CD4-positive, alpha-beta T cell (primary cell): ENCODE results near the gene HECW1. TPM values are rescaled to one million over a fixed set of nuclear protein-coding genes. Genes with fewer than 3 reads are reported as not detected.

Experiments
- ATAC-seq: fragments of 200-7000 bp; cut with Tn5 transposase; one replicate; pipeline ENCODE4 v1.10.0; 2022; ENCODE audit warnings: mild to moderate bottlenecking; ENCODE audit not compliant: poor library complexity
- CTCF ChIA-PET: fragments of 350-600 bp; sonication (Branson Sonifier 250); formaldehyde crosslinking; loops from one replicate; lab custom pipeline; 2021; ENCODE audit warnings: antibody characterized with exemption, inconsistent platforms; lab: Charles Lee
- POLR2A ChIA-PET: fragments of 350-600 bp; sonication (Branson Sonifier 250); formaldehyde crosslinking; loops from one replicate; lab custom pipeline; 2021; ENCODE audit warnings: antibody characterized with exemption, inconsistent platforms; lab: Charles Lee
- DNase-seq, 14 experiments: peaks; one replicate each; pipeline ENCODE4 v3.0.0-alpha.2; 2013 to 2020; ENCODE audit warnings: mixed read lengths in 2 of 14
- H3K27ac ChIP-seq, 2 donors: one replicate each; pipeline versions ENCODE4 v1.5.1 to v1.7.0; 2013; ENCODE audit warnings: low read length in 2 of 2, low read depth in 1 of 2, mild to moderate bottlenecking in 1 of 2
- H3K27me3 ChIP-seq, 2 experiments: 1 replicate in 1 of 2; 2 replicates in 1 of 2; pipeline versions ENCODE4 v1.6.1 to v1.7.0; 2013; ENCODE audit warnings: low read length in 2 of 2, control low read depth in 1 of 2, mild to moderate bottlenecking in 1 of 2, moderate library complexity in 1 of 2; ENCODE audit not compliant: insufficient read depth in 2 of 2, control insufficient read depth in 1 of 2
- H3K36me3 ChIP-seq: one replicate; pipeline ENCODE4 v1.6.1; 2013; ENCODE audit warnings: low read length, control low read depth; ENCODE audit not compliant: insufficient read depth
- H3K4me1 ChIP-seq: one replicate; pipeline ENCODE4 v1.6.1; 2013; ENCODE audit warnings: low read length, control low read depth; ENCODE audit not compliant: insufficient read depth
- H3K4me3 ChIP-seq: one replicate; pipeline ENCODE4 v1.5.1; 2013; ENCODE audit warnings: mild to moderate bottlenecking, low read length, moderate library complexity
- H3K9me3 ChIP-seq, 2 experiments: 1 replicate in 1 of 2; 2 replicates in 1 of 2; pipeline versions ENCODE4 v1.6.1 to v1.7.0; 2013; ENCODE audit warnings: low read length in 2 of 2, mild to moderate bottlenecking in 2 of 2, control low read depth in 1 of 2, moderate library complexity in 1 of 2; ENCODE audit not compliant: control insufficient read depth in 1 of 2, insufficient read depth in 1 of 2
- H3K27ac Mint-ChIP-seq: one replicate; pipeline ENCODE4 v1.8.0; 2020; ENCODE audit warnings: mixed read lengths
- H3K27me3 Mint-ChIP-seq: one replicate; pipeline ENCODE4 v1.8.0; 2021; ENCODE audit warnings: mixed read lengths
- H3K36me3 Mint-ChIP-seq: one replicate; pipeline ENCODE4 v1.8.0; 2021; ENCODE audit warnings: low read depth, mixed read lengths
- H3K4me1 Mint-ChIP-seq: one replicate; pipeline ENCODE4 v1.8.0; 2021; ENCODE audit warnings: low read depth, mixed read lengths
- H3K4me3 Mint-ChIP-seq: one replicate; pipeline ENCODE4 v1.8.0; 2020; ENCODE audit warnings: mild to moderate bottlenecking, mixed read lengths
- H3K9me3 Mint-ChIP-seq: one replicate; pipeline ENCODE4 v1.8.0; 2020; ENCODE audit warnings: mixed read lengths
- CTCF ChIP-seq: fragments of 200-600 bp; IDR thresholded peaks from one replicate; pipeline ENCODE4 v1.8.0; 2022; ENCODE audit warnings: antibody characterized with exemption, mild to moderate bottlenecking
- intact Hi-C, 2 experiments: fragments of 100-400 bp; cut with DNase I in 1 of 2; cut with micrococcal nuclease in 1 of 2; formaldehyde crosslinking; loops; one replicate each; pipeline versions ENCODE4 v1.15.1 to v1.9.0; 2023 to 2025; cut with DNase I, micrococcal nuclease
- total RNA-seq, 174 experiments: library from RNA in 2 of 174; stranded (reverse) in 2 of 174; gene quantifications; one replicate each; pipeline ENCODE4 v1.2.3 and lab custom pipeline; 2021 to 2026

The HECW1 gene
- total RNA-seq, 2 experiments from 2014 or later = not detected

- intact Hi-C loops = no loop called here
- H3K4me1 ChIP-seq = no peaks in the 10 kb centered on the region
- ChIA-PET POLR2A (no interaction called here), CTCF (no interaction called here)
- DNase-seq (no peak), ATAC-seq (no peak)
- TF ChIP-seq CTCF = no peak
- Mint-ChIP-seq H3K9me3 (no peaks in the 10 kb centered on the region), H3K27ac (no peak overlapping the region), H3K27me3 (peaks cover 46% of the 10 kb centered on the region), H3K4me3 (no peak overlapping the region), H3K4me1 (no peaks in the 10 kb centered on the region), H3K36me3 (no peaks in the 10 kb centered on the region)
- H3K4me3 ChIP-seq = no peak overlapping the region
- no peak overlapping the region for H3K27ac ChIP-seq
- no peaks in the 10 kb centered on the region for H3K36me3 ChIP-seq
- peaks cover 4% of the 10 kb centered on the region in 2 experiments for H3K27me3 ChIP-seq
- peaks cover 0 to 7% of the 10 kb centered on the region in 2 experiments for H3K9me3 ChIP-seq
These were observed 34.6 kb upstream of the HECW1 start for GRCh38 chr7:43077732-43078391.

- Histone ChIP-seq H3K27ac (no peak overlapping the region), H3K4me3 (no peak overlapping the region), H3K4me1 (no peaks in the 10 kb centered on the region), H3K9me3 (peaks cover 0 to 7% of the 10 kb centered on the region in 2 experiments), H3K36me3 (no peaks in the 10 kb centered on the region), H3K27me3 (peaks cover 2 to 8% of the 10 kb centered on the region in 2 experiments)
- no peak for TF ChIP-seq CTCF
- ChIA-PET POLR2A (no interaction called here), CTCF (no interaction called here)
- H3K27me3 Mint-ChIP-seq = peaks cover 49% of the 10 kb centered on the region
- no peak for ATAC-seq
- intact Hi-C loops = no loop called here
- no peaks in the 10 kb centered on the region for H3K36me3 Mint-ChIP-seq
- no peaks in the 10 kb centered on the region for H3K9me3 Mint-ChIP-seq
- H3K4me1 Mint-ChIP-seq = no peaks in the 10 kb centered on the region
- DNase-seq = no peak
- no peak overlapping the region for H3K4me3 Mint-ChIP-seq
- no peak overlapping the region for H3K27ac Mint-ChIP-seq
These were observed 33.7 kb upstream of the HECW1 start for GRCh38 chr7:43078794-43079193.

- Histone ChIP-seq H3K9me3 (peaks cover 0 to 7% of the 10 kb centered on the region in 2 experiments), H3K4me3 (no peak overlapping the region), H3K36me3 (no peaks in the 10 kb centered on the region), H3K27ac (no peak overlapping the region), H3K4me1 (no peaks in the 10 kb centered on the region), H3K27me3 (peaks cover 5 to 9% of the 10 kb centered on the region in 2 experiments)
- ATAC-seq (no peak), DNase-seq (no peak)
- H3K4me3 Mint-ChIP-seq = no peak overlapping the region
- ChIA-PET CTCF (no interaction called here), POLR2A (no interaction called here)
- intact Hi-C loops = no loop called here
- H3K27me3 Mint-ChIP-seq = peaks cover 73% of the 10 kb centered on the region
- H3K9me3 Mint-ChIP-seq = no peaks in the 10 kb centered on the region
- no peak overlapping the region for H3K27ac Mint-ChIP-seq
- no peaks in the 10 kb centered on the region for H3K36me3 Mint-ChIP-seq
- TF ChIP-seq CTCF = no peak
- H3K4me1 Mint-ChIP-seq = no peaks in the 10 kb centered on the region
These were observed 30.8 kb upstream of the HECW1 start for GRCh38 chr7:43081603-43082002.
